HL-60 (cell line): ENCODE results near the gene IGSF22.

Experiments used
- CTCF ChIP-seq: IDR thresholded peaks from one replicate; pipeline ENCODE4 v1.5.1; 2011; ENCODE audit warnings: low read length, control low read depth, inconsistent platforms; ENCODE audit not compliant: insufficient read depth
- GABPA ChIP-seq: IDR thresholded peaks from 2 replicates; pipeline ENCODE4 v1.6.1; 2012; ENCODE audit warnings: low read depth
- POLR2AphosphoS5 ChIP-seq: IDR thresholded peaks from 2 replicates; pipeline ENCODE4 v1.6.1; 2012; ENCODE audit warnings: low read depth
- SPI1 ChIP-seq: IDR thresholded peaks from 2 replicates; pipeline ENCODE4 v1.6.1; 2012; ENCODE audit warnings: low read depth, mild to moderate bottlenecking, borderline replicate concordance
- TF ChIP-seq, protein P1 (sequence below): IDR thresholded peaks from 2 replicates; pipeline ENCODE4 v1.6.1; 2012; ENCODE audit warnings: low read depth; ENCODE audit not compliant: insufficient replicate concordance

GRCh38 chr11:18715476-18715875 lies 10.5 kb downstream of the IGSF22 start:
- TF ChIP-seq POLR2AphosphoS5 (no peak), CTCF (no peak), SPI1 (no peak), GABPA (no peak)
- TF ChIP-seq, protein P1, sequence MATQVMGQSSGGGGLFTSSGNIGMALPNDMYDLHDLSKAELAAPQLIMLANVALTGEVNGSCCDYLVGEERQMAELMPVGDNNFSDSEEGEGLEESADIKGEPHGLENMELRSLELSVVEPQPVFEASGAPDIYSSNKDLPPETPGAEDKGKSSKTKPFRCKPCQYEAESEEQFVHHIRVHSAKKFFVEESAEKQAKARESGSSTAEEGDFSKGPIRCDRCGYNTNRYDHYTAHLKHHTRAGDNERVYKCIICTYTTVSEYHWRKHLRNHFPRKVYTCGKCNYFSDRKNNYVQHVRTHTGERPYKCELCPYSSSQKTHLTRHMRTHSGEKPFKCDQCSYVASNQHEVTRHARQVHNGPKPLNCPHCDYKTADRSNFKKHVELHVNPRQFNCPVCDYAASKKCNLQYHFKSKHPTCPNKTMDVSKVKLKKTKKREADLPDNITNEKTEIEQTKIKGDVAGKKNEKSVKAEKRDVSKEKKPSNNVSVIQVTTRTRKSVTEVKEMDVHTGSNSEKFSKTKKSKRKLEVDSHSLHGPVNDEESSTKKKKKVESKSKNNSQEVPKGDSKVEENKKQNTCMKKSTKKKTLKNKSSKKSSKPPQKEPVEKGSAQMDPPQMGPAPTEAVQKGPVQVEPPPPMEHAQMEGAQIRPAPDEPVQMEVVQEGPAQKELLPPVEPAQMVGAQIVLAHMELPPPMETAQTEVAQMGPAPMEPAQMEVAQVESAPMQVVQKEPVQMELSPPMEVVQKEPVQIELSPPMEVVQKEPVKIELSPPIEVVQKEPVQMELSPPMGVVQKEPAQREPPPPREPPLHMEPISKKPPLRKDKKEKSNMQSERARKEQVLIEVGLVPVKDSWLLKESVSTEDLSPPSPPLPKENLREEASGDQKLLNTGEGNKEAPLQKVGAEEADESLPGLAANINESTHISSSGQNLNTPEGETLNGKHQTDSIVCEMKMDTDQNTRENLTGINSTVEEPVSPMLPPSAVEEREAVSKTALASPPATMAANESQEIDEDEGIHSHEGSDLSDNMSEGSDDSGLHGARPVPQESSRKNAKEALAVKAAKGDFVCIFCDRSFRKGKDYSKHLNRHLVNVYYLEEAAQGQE = no peak
